HG03521 (cell line): Measurements from ENCODE around the gene FAM163B.

ENCODE experiments used
- ATAC-seq: cut with Tn5 transposase; IDR thresholded peaks from one replicate; pipeline ENCODE4 v1.9.1; 2021; ENCODE audit warnings: mild to moderate bottlenecking, moderate library complexity; ENCODE audit not compliant: unreplicated experiment

Gene FAM163B

GRCh38 chr9:133583111-133583510, 26.1 kb downstream of the FAM163B start:
- ATAC-seq, result no peak

GRCh38 chr9:133582501-133583045, 26.6 kb downstream of the FAM163B start:
- ATAC-seq, result no peak

GRCh38 chr9:133581513-133582343, 27.5 kb downstream of the FAM163B start:
- ATAC-seq, result no peak

- no peak for ATAC-seq
Observed at GRCh38 chr9:133581011-133581410, 28.2 kb downstream of the FAM163B start.

GRCh38 chr9:133580419-133580738, 28.8 kb downstream of the FAM163B start:
- ATAC-seq, result no peak

- no peak for ATAC-seq
Observed at GRCh38 chr9:133579601-133580418, 29.4 kb downstream of the FAM163B start.

- no peak for ATAC-seq
Observed at GRCh38 chr9:133578524-133579441, 30.4 kb downstream of the FAM163B start.

GRCh38 chr9:133577737-133578112, 31.5 kb downstream of the FAM163B start:
- no peak for ATAC-seq

- no peak for ATAC-seq
Observed at GRCh38 chr9:133576875-133577736, 32.1 kb downstream of the FAM163B start.

GRCh38 chr9:133576031-133576874, 32.9 kb downstream of the FAM163B start:
- no peak for ATAC-seq

- ATAC-seq, result no peak
Observed at GRCh38 chr9:133575186-133576030, 33.8 kb downstream of the FAM163B start.

GRCh38 chr9:133574771-133575170, 34.4 kb downstream of the FAM163B start:
- no peak for ATAC-seq

- no peak for ATAC-seq
Observed at GRCh38 chr9:133573791-133574515, 35.2 kb downstream of the FAM163B start.

- ATAC-seq, result no peak
Observed at GRCh38 chr9:133572821-133573361, 36.3 kb downstream of the FAM163B start.

GRCh38 chr9:133571896-133572595, 37.1 kb downstream of the FAM163B start:
- ATAC-seq, result no peak

- ATAC-seq, result no peak
Observed at GRCh38 chr9:133571391-133571890, 37.7 kb downstream of the FAM163B start.
